Natural killer cell (primary cell): ENCODE data around the gene SCARB1. TPM values are rescaled to one million over a fixed set of nuclear protein-coding genes. Genes with fewer than 3 reads are reported as not detected.

Experiments used
- ATAC-seq, 3 donors: fragments of 150-1000 bp in 2 of 3; fragments of 200-7000 bp in 1 of 3; cut with Tn5 transposase; 1 replicate in 1 of 3; 2 replicates in 2 of 3; pipeline ENCODE4 v1.10.0; 2021; ENCODE audit warnings: mild to moderate bottlenecking in 2 of 3, moderate library complexity in 2 of 3
- DNase-seq, 2 donors: peaks; one replicate each; pipeline versions ENCODE4 v3.0.0 to v3.0.0-alpha.2; 2013 to 2021; ENCODE audit warnings: mixed read lengths in 1 of 2
- H3K27ac ChIP-seq: one replicate; pipeline ENCODE4 v1.5.1; 2013; ENCODE audit warnings: mild to moderate bottlenecking, low read length
- H3K27me3 ChIP-seq: one replicate; pipeline ENCODE4 v1.6.1; 2013; ENCODE audit warnings: low read length; ENCODE audit not compliant: control insufficient read depth, insufficient read depth
- H3K36me3 ChIP-seq: one replicate; pipeline ENCODE4 v1.6.1; 2013; ENCODE audit warnings: low read length; ENCODE audit not compliant: control insufficient read depth, insufficient read depth
- H3K4me1 ChIP-seq: one replicate; pipeline ENCODE4 v1.6.1; 2013; ENCODE audit warnings: low read length; ENCODE audit not compliant: control insufficient read depth, insufficient read depth
- H3K4me3 ChIP-seq: one replicate; pipeline ENCODE4 v1.5.1; 2013; ENCODE audit warnings: low read length
- H3K9me3 ChIP-seq: one replicate; pipeline ENCODE4 v1.6.1; 2013; ENCODE audit warnings: low read length; ENCODE audit not compliant: control insufficient read depth, insufficient read depth
- H3K27ac Mint-ChIP-seq, 2 donors: one replicate each; pipeline ENCODE4 v1.8.0; 2022; ENCODE audit warnings: mild to moderate bottlenecking in 2 of 2, mixed read lengths in 2 of 2, moderate library complexity in 1 of 2
- H3K27me3 Mint-ChIP-seq, 2 donors: one replicate each; pipeline ENCODE4 v1.8.0; 2022; ENCODE audit warnings: low read depth in 2 of 2, mixed read lengths in 2 of 2
- H3K36me3 Mint-ChIP-seq: one replicate; pipeline ENCODE4 v1.8.0; 2022; ENCODE audit warnings: mixed read lengths
- H3K4me1 Mint-ChIP-seq, 2 donors: one replicate each; pipeline ENCODE4 v1.8.0; 2022; ENCODE audit warnings: mixed read lengths in 2 of 2
- H3K4me3 Mint-ChIP-seq: one replicate; pipeline ENCODE4 v1.8.0; 2022; ENCODE audit warnings: mild to moderate bottlenecking, moderate library complexity, mixed read lengths
- H3K9me3 Mint-ChIP-seq, 2 donors: one replicate each; pipeline ENCODE4 v1.8.0; 2022; ENCODE audit warnings: mixed read lengths in 2 of 2
- WGBS: methylation state at CpG from one replicate; pipeline ENCODE4 v1.1.7; 2013; ENCODE audit warnings: missing lambda C conversion rate; ENCODE audit not compliant: insufficient coverage; 5-methylcytosine and 5-hydroxymethylcytosine counted together
- intact Hi-C: fragments of 100-400 bp; cut with micrococcal nuclease; formaldehyde crosslinking; loops from one replicate; pipeline ENCODE4 v1.14.2; 2022
- total RNA-seq, 4 donors: library from RNA; stranded (reverse); fragments of 120-200 nt in 1 of 4; gene quantifications; one replicate each; pipeline versions ENCODE4 v1.2.3 to v1.2.4, GENCODE V29; 2013 to 2022
- TF ChIP-seq, protein P1 (sequence below): fragments of 200-600 bp; IDR thresholded peaks from one replicate; pipeline ENCODE4 v1.8.0; 2022; ENCODE audit warnings: antibody characterized with exemption

Gene SCARB1
- total RNA-seq, 3 donors from 2014 or later (not counting 1 experiment from before 2014, with no cell fraction given), result 1.1 to 2.7 (median 1.3) TPM

DNA sequence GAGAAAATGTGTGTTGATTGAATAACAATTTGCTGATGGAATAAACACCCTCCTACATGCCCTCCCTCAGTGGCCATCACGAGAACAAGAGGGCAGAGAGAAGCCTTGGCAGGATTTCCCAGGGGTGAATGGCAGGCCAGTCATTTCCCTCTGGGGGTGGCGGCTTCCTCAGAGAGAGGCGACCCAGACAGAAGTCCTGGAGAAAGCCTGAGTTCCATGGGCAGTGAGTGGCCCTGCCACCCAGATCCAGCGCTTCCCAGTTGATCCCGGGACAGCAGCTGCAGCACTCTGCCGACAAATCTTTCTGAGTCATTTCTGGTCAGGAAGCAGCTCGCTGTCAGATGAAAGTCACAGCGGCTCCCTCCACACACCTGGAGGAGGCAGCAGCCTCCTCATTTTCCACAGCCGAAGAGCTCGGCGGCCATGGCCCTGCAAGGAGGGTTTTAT is 123.0 kb downstream of the SCARB1 start:
- Mint-ChIP-seq H3K9me3 (no peaks in the 10 kb centered on the region), H3K4me1 (peaks cover 5 to 10% of the 10 kb centered on the region in 2 donors), H3K36me3 (peaks cover 6% of the 10 kb centered on the region), H3K27me3 (peaks cover 31 to 34% of the 10 kb centered on the region in 2 donors), H3K27ac (no peak overlapping the region), H3K4me3 (no peak overlapping the region)
- Histone ChIP-seq H3K9me3 (no peaks in the 10 kb centered on the region), H3K36me3 (no peaks in the 10 kb centered on the region), H3K4me3 (no peak overlapping the region), H3K4me1 (peaks cover 13% of the 10 kb centered on the region), H3K27ac (no peak overlapping the region), H3K27me3 (no peaks in the 10 kb centered on the region)
- no peak for DNase-seq
- intact Hi-C loops, result no loop called here
- WGBS, result 13% methylated on average over 11 of the region's 11 CpGs
- TF ChIP-seq, protein P1, sequence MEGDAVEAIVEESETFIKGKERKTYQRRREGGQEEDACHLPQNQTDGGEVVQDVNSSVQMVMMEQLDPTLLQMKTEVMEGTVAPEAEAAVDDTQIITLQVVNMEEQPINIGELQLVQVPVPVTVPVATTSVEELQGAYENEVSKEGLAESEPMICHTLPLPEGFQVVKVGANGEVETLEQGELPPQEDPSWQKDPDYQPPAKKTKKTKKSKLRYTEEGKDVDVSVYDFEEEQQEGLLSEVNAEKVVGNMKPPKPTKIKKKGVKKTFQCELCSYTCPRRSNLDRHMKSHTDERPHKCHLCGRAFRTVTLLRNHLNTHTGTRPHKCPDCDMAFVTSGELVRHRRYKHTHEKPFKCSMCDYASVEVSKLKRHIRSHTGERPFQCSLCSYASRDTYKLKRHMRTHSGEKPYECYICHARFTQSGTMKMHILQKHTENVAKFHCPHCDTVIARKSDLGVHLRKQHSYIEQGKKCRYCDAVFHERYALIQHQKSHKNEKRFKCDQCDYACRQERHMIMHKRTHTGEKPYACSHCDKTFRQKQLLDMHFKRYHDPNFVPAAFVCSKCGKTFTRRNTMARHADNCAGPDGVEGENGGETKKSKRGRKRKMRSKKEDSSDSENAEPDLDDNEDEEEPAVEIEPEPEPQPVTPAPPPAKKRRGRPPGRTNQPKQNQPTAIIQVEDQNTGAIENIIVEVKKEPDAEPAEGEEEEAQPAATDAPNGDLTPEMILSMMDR, result no peak
- no peak for ATAC-seq

DNA sequence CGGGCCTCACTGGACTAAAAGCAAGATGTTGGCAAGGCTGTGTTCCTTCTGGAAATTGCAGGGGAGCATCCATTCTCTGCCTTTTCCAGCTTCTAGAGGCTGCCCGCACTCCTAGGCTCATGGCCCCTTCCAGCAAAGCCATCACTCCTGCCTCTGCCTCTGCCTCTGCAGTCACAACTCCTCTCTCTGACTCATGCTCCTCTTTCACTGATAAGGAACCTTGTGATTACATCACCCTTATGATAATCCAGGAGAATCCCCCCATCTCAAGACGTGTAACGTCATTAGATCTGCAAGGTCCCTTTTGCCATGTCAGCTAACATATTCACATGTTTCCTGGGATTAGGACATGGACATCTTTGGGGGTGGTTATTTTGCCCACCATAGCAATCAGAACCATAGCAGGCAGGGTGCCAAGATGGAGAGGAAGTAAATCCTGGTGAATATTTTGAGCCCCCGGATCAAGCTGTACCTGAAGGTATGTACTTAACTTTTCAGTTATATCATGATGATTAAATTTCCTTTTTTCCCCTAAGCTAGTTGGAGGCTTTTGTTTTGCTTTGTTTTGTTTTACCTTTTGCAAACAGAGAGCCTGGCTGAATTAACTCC is 123.6 kb downstream of the SCARB1 start:
- Mint-ChIP-seq H3K4me3 (no peak overlapping the region), H3K36me3 (no peaks in the 10 kb centered on the region), H3K4me1 (peaks cover 0 to 5% of the 10 kb centered on the region in 2 donors), H3K9me3 (no peaks in the 10 kb centered on the region), H3K27ac (no peak overlapping the region), H3K27me3 (peaks cover 25 to 27% of the 10 kb centered on the region in 2 donors)
- intact Hi-C loops, result no loop called here
- WGBS, result 86% methylated on average over 5 of the region's 5 CpGs
- TF ChIP-seq, protein P1, result no peak
- Histone ChIP-seq H3K4me3 (no peak overlapping the region), H3K27ac (no peak overlapping the region), H3K4me1 (peaks cover 14% of the 10 kb centered on the region), H3K36me3 (no peaks in the 10 kb centered on the region), H3K27me3 (no peaks in the 10 kb centered on the region), H3K9me3 (no peaks in the 10 kb centered on the region)
- ATAC-seq, result no peak
- DNase-seq, result no peak

DNA sequence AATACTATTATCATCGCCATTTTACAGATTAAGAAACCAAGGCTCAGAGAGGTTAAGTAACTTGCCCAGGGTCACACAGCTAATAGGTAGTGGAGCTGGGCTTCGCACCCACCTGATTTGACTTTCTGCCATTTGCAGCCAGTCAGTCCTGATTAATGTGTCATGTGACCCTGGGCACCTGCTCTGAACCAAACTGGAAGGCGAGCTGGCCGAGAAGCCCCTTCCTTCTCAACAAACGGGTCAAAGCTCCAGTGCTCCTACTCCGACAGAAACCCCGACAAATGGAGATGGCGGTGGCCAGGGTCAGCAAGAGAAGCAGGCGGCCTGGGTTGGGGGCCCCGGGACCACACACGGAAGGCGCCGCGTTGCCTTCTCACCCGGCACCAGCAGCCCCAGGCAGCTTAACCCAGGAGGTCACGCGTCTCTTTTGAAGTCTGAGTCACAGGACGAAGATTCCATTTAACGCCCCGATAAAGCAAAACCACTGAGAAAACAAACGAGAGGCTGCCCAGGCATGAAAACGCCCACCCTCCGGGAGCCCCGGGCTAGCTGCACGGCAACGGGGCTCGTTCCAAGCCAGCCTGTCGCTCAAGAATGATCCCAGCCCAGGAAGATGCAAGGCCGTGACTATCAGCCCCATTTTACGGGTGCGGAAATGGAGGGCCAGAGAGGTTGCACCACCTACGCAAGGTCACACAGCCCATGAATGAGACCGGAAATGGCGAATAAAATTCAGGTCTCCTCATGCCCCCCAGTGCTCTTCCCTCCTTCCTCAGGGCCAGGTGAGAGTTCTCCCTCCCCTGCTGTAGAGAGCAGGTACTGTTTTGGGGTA is 124.8 kb downstream of the SCARB1 start:
- H3K4me3 ChIP-seq, result no peak overlapping the region
- H3K9me3 ChIP-seq, result no peaks in the 10 kb centered on the region
- H3K9me3 Mint-ChIP-seq, result no peaks in the 10 kb centered on the region
- H3K4me1 ChIP-seq, result peaks cover 24% of the 10 kb centered on the region
- no peak overlapping the region for H3K27ac ChIP-seq
- peaks cover 16 to 28% of the 10 kb centered on the region in 2 donors for H3K27me3 Mint-ChIP-seq
- no peak overlapping the region for H3K27ac Mint-ChIP-seq
- H3K36me3 Mint-ChIP-seq, result no peaks in the 10 kb centered on the region
- no peaks in the 10 kb centered on the region for H3K27me3 ChIP-seq
- TF ChIP-seq, protein P1, result no peak
- peaks cover 0 to 5% of the 10 kb centered on the region in 2 donors for H3K4me1 Mint-ChIP-seq
- intact Hi-C loops, result no loop called here
- no peak overlapping the region for H3K4me3 Mint-ChIP-seq
- ATAC-seq, result no peak
- no peaks in the 10 kb centered on the region for H3K36me3 ChIP-seq
- DNase-seq, result no peak
- WGBS, result 79% methylated on average over 34 of the region's 34 CpGs
